Activated T-cell treated with anti-CD3 and anti-CD28 coated beads, Interleukin-2, amount 50 U/mL, for 72 hours (primary cell): ENCODE data around the gene SPATA21. TPM values are rescaled to one million over a fixed set of nuclear protein-coding genes. Genes with fewer than 3 reads are reported as not detected.
"Not testable (repeated sequence)": the region's sequence is repeated elsewhere in the genome, so short reads cannot be mapped to it uniquely, and the experiment has no call there.

Experiments used
- ATAC-seq, 2 donors: fragments of 150-1000 bp; cut with Tn5 transposase; replicated peaks in 1 of 2; 2 replicates each; pipeline ENCODE4 v1.10.0; 2021; ENCODE audit warnings: moderate library complexity in 2 of 2, mild to moderate bottlenecking in 1 of 2
- DNase-seq, 2 donors: peaks; one replicate each; pipeline ENCODE4 v3.0.0; 2021 to 2022; ENCODE audit warnings: mixed read lengths in 1 of 2
- H3K27ac Mint-ChIP-seq: one replicate; pipeline ENCODE4 v1.8.0; 2022; ENCODE audit warnings: mild to moderate bottlenecking, moderate library complexity, mixed read lengths
- H3K27me3 Mint-ChIP-seq: one replicate; pipeline ENCODE4 v1.8.0; 2022; ENCODE audit warnings: low read depth, mixed read lengths
- H3K36me3 Mint-ChIP-seq, 2 donors: one replicate each; pipeline ENCODE4 v1.8.0; 2022; ENCODE audit warnings: mixed read lengths in 2 of 2, mild to moderate bottlenecking in 1 of 2; ENCODE audit not compliant: insufficient read depth in 2 of 2
- H3K4me1 Mint-ChIP-seq: one replicate; pipeline ENCODE4 v1.8.0; 2022; ENCODE audit warnings: low read depth, mixed read lengths
- H3K4me3 Mint-ChIP-seq, 2 donors: one replicate each; pipeline ENCODE4 v1.8.0; 2022; ENCODE audit warnings: mild to moderate bottlenecking in 2 of 2, mixed read lengths in 2 of 2, moderate library complexity in 2 of 2
- H3K9me3 Mint-ChIP-seq, 2 donors: one replicate each; pipeline ENCODE4 v1.8.0; 2022; ENCODE audit warnings: mixed read lengths in 2 of 2
- total RNA-seq, 2 donors: library from RNA; stranded (reverse); gene quantifications; one replicate each; pipeline ENCODE4 v1.2.3, GENCODE V29; 2022

Gene SPATA21
- total RNA-seq, 2 donors from 2014 or later, result not detected

- DNase-seq (no peak), ATAC-seq (no peak)
- H3K27me3 Mint-ChIP-seq, result no peaks in the 10 kb centered on the region
- peaks cover 6 to 7% of the 10 kb centered on the region in 2 donors for H3K36me3 Mint-ChIP-seq
- no peaks in the 10 kb centered on the region for H3K9me3 Mint-ChIP-seq
- H3K4me3 Mint-ChIP-seq, result no peak overlapping the region
- H3K27ac Mint-ChIP-seq, result no peak overlapping the region
- peaks cover 7% of the 10 kb centered on the region for H3K4me1 Mint-ChIP-seq
Measured at GRCh38 chr1:16464917-16465625, 27.8 kb upstream of the SPATA21 start.

- peaks cover 9 to 13% of the 10 kb centered on the region in 2 donors for H3K36me3 Mint-ChIP-seq
- DNase-seq (no peak), ATAC-seq (no peak)
- no peaks in the 10 kb centered on the region for H3K9me3 Mint-ChIP-seq
- H3K27ac Mint-ChIP-seq, result no peak overlapping the region
- no peaks in the 10 kb centered on the region for H3K27me3 Mint-ChIP-seq
- H3K4me1 Mint-ChIP-seq, result peaks cover 3% of the 10 kb centered on the region
- H3K4me3 Mint-ChIP-seq, result no peak overlapping the region
Measured at GRCh38 chr1:16462773-16463330, 25.6 kb upstream of the SPATA21 start.

- H3K9me3 Mint-ChIP-seq, result no peaks in the 10 kb centered on the region
- H3K36me3 Mint-ChIP-seq, result peaks cover 9 to 13% of the 10 kb centered on the region in 2 donors
- H3K27me3 Mint-ChIP-seq, result no peaks in the 10 kb centered on the region
- H3K27ac Mint-ChIP-seq, result no peak overlapping the region
- ATAC-seq (no peak), DNase-seq (no peak)
- no peak overlapping the region for H3K4me3 Mint-ChIP-seq
- H3K4me1 Mint-ChIP-seq, result peaks cover 3% of the 10 kb centered on the region
Measured at GRCh38 chr1:16461681-16462080, 24.5 kb upstream of the SPATA21 start.

- Mint-ChIP-seq H3K27ac (no peak overlapping the region), H3K4me3 (no peak overlapping the region), H3K27me3 (no peaks in the 10 kb centered on the region), H3K9me3 (no peaks in the 10 kb centered on the region), H3K4me1 (peaks cover 3% of the 10 kb centered on the region), H3K36me3 (peaks cover 9 to 17% of the 10 kb centered on the region in 2 donors)
- DNase-seq, result no peak
- no peak for ATAC-seq
Measured at GRCh38 chr1:16459352-16459925, 22.2 kb upstream of the SPATA21 start.

GRCh38 chr1:16458831-16459230, 21.6 kb upstream of the SPATA21 start:
- Mint-ChIP-seq H3K4me3 (no peak overlapping the region), H3K27me3 (no peaks in the 10 kb centered on the region), H3K36me3 (peaks cover 9 to 17% of the 10 kb centered on the region in 2 donors), H3K9me3 (no peaks in the 10 kb centered on the region), H3K27ac (no peak overlapping the region), H3K4me1 (peaks cover 3% of the 10 kb centered on the region)
- DNase-seq, result no peak
- no peak for ATAC-seq

GRCh38 chr1:16456151-16456550, 18.9 kb upstream of the SPATA21 start:
- H3K36me3 Mint-ChIP-seq, result peaks cover 9 to 23% of the 10 kb centered on the region in 2 donors
- H3K4me1 Mint-ChIP-seq, H3K4me3 Mint-ChIP-seq, ATAC-seq, H3K27ac Mint-ChIP-seq, H3K27me3 Mint-ChIP-seq, DNase-seq, H3K9me3 Mint-ChIP-seq: not testable (repeated sequence)

- H3K9me3 Mint-ChIP-seq, DNase-seq, H3K27me3 Mint-ChIP-seq, ATAC-seq, H3K4me3 Mint-ChIP-seq: not testable (repeated sequence)
- peak overlapping the region; percentile 39 for H3K27ac Mint-ChIP-seq
- peaks cover 8 to 19% of the 10 kb centered on the region in 2 donors for H3K36me3 Mint-ChIP-seq
- H3K4me1 Mint-ChIP-seq, result peaks cover 14% of the 10 kb centered on the region
Measured at GRCh38 chr1:16454909-16455308, 17.7 kb upstream of the SPATA21 start.

- no peak for DNase-seq
- H3K27ac Mint-ChIP-seq, result peak overlapping the region; percentile 1
- H3K9me3 Mint-ChIP-seq, result no peaks in the 10 kb centered on the region
Measured at GRCh38 chr1:16451841-16452528, 14.8 kb upstream of the SPATA21 start.

GRCh38 chr1:16450863-16451481, 13.7 kb upstream of the SPATA21 start:
- Mint-ChIP-seq H3K27me3 (no peaks in the 10 kb centered on the region), H3K27ac (peak overlapping the region; percentile 49), H3K9me3 (no peaks in the 10 kb centered on the region), H3K4me3 (peak overlapping the region in 1 of 2 donors; percentile 6), H3K4me1 (peaks cover 22% of the 10 kb centered on the region), H3K36me3 (peaks cover 14 to 24% of the 10 kb centered on the region in 2 donors)
- DNase-seq (no peak), ATAC-seq (peak; percentile 51 to 79)

More at GRCh38 chr1:16451841-16452528, 14.8 kb upstream of the SPATA21 start:
- no peak overlapping the region for H3K4me3 Mint-ChIP-seq
- ATAC-seq, result no peak
- no peaks in the 10 kb centered on the region for H3K27me3 Mint-ChIP-seq
- peaks cover 22% of the 10 kb centered on the region for H3K4me1 Mint-ChIP-seq
- H3K36me3 Mint-ChIP-seq, result peaks cover 14 to 24% of the 10 kb centered on the region in 2 donors

- no peaks in the 10 kb centered on the region for H3K27me3 Mint-ChIP-seq
- ATAC-seq, result no peak
- H3K27ac Mint-ChIP-seq, result peak overlapping the region; percentile 68
- H3K4me3 Mint-ChIP-seq, result no peak overlapping the region
- H3K36me3 Mint-ChIP-seq, result peaks cover 16 to 22% of the 10 kb centered on the region in 2 donors
- peaks cover 22% of the 10 kb centered on the region for H3K4me1 Mint-ChIP-seq
- DNase-seq, result no peak
- no peaks in the 10 kb centered on the region for H3K9me3 Mint-ChIP-seq
Measured at GRCh38 chr1:16449666-16450065, 12.4 kb upstream of the SPATA21 start.

- DNase-seq, result no peak
- H3K27me3 Mint-ChIP-seq, result no peaks in the 10 kb centered on the region
- no peak overlapping the region for H3K27ac Mint-ChIP-seq
- H3K9me3 Mint-ChIP-seq, result no peaks in the 10 kb centered on the region
- H3K4me3 Mint-ChIP-seq, result no peak overlapping the region
- H3K36me3 Mint-ChIP-seq, result peaks cover 16 to 25% of the 10 kb centered on the region in 2 donors
- ATAC-seq, result no peak
- H3K4me1 Mint-ChIP-seq, result peaks cover 27% of the 10 kb centered on the region
Measured at GRCh38 chr1:16449065-16449464, 11.8 kb upstream of the SPATA21 start.

GRCh38 chr1:16447641-16448040, 10.4 kb upstream of the SPATA21 start:
- no peaks in the 10 kb centered on the region for H3K9me3 Mint-ChIP-seq
- no peak overlapping the region for H3K4me3 Mint-ChIP-seq
- no peak for DNase-seq
- no peaks in the 10 kb centered on the region for H3K27me3 Mint-ChIP-seq
- no peak for ATAC-seq
- peaks cover 16 to 30% of the 10 kb centered on the region in 2 donors for H3K36me3 Mint-ChIP-seq
- no peak overlapping the region for H3K27ac Mint-ChIP-seq
- peaks cover 41% of the 10 kb centered on the region for H3K4me1 Mint-ChIP-seq

GRCh38 chr1:16446116-16446515, 8.9 kb upstream of the SPATA21 start:
- no peak for ATAC-seq
- peaks cover 14 to 28% of the 10 kb centered on the region in 2 donors for H3K36me3 Mint-ChIP-seq
- peaks cover 49% of the 10 kb centered on the region for H3K4me1 Mint-ChIP-seq
- no peak overlapping the region for H3K4me3 Mint-ChIP-seq
- no peaks in the 10 kb centered on the region for H3K9me3 Mint-ChIP-seq
- DNase-seq, result no peak
- H3K27ac Mint-ChIP-seq, result no peak overlapping the region
- H3K27me3 Mint-ChIP-seq, result no peaks in the 10 kb centered on the region
